H9 (cell line): ENCODE measurements around the gene ZNF576. TPM values are rescaled to one million over a fixed set of nuclear protein-coding genes. Genes with fewer than 3 reads are reported as not detected.

Experiments
- DNase-seq: peaks from one replicate; pipeline ENCODE4 v3.0.0-alpha.2; 2017
- H2AFZ ChIP-seq: one replicate; pipeline ENCODE4 v1.6.1; 2013; ENCODE audit warnings: mild to moderate bottlenecking, low read length, control low read depth, moderate library complexity
- H2AK5ac ChIP-seq: 2 replicates; pipeline ENCODE4 v1.6.1; 2013; ENCODE audit warnings: low read length, control low read depth, mixed read lengths; ENCODE audit not compliant: insufficient read length
- H2BK120ac ChIP-seq: one replicate; pipeline ENCODE4 v1.6.1; 2013; ENCODE audit warnings: low read depth, mild to moderate bottlenecking, low read length, control low read depth, inconsistent platforms; ENCODE audit not compliant: poor library complexity, severe bottlenecking
- H2BK12ac ChIP-seq: 2 replicates; pipeline ENCODE4 v1.6.1; 2013; ENCODE audit warnings: low read length, control low read depth, mixed read lengths, low read depth; ENCODE audit not compliant: insufficient read length
- H2BK15ac ChIP-seq: 2 replicates; pipeline ENCODE4 v1.6.1; 2013; ENCODE audit warnings: low read depth, low read length, control low read depth
- H2BK20ac ChIP-seq: one replicate; pipeline ENCODE4 v1.6.1; 2013; ENCODE audit warnings: low read depth, mild to moderate bottlenecking, low read length, control low read depth, inconsistent platforms; ENCODE audit not compliant: poor library complexity, severe bottlenecking
- H2BK5ac ChIP-seq: 2 replicates; pipeline ENCODE4 v1.6.1; 2013; ENCODE audit warnings: low read length, control low read depth, mixed read lengths; ENCODE audit not compliant: insufficient read length
- H3K14ac ChIP-seq: 2 replicates; pipeline ENCODE4 v1.6.1; 2013; ENCODE audit warnings: low read length, control low read depth; ENCODE audit not compliant: insufficient read depth
- H3K18ac ChIP-seq: 2 replicates; pipeline ENCODE4 v1.6.1; 2013; ENCODE audit warnings: low read depth, mild to moderate bottlenecking, mixed read lengths, low read length, control low read depth; ENCODE audit not compliant: insufficient read length
- H3K23ac ChIP-seq: 2 replicates; pipeline ENCODE4 v1.6.1; 2013; ENCODE audit warnings: low read length, control low read depth, mixed read lengths, low read depth; ENCODE audit not compliant: insufficient read length
- H3K23me2 ChIP-seq: 2 replicates; pipeline ENCODE4 v1.6.1; 2013; ENCODE audit warnings: low read depth, mild to moderate bottlenecking, mixed read lengths, low read length, control low read depth; ENCODE audit not compliant: insufficient read length, poor library complexity, severe bottlenecking
- H3K27ac ChIP-seq: 2 replicates; pipeline ENCODE4 v1.5.1; 2013; ENCODE audit warnings: low read length, control low read depth, mixed read lengths, low read depth; ENCODE audit not compliant: insufficient read length
- H3K27me3 ChIP-seq: 2 replicates; pipeline ENCODE4 v1.6.1; 2013; ENCODE audit warnings: low read length, control low read depth, inconsistent platforms; ENCODE audit not compliant: insufficient read depth
- H3K4ac ChIP-seq: 2 replicates; pipeline ENCODE4 v1.6.1; 2013; ENCODE audit warnings: low read depth, mild to moderate bottlenecking, control low read depth, inconsistent platforms, low read length, moderate library complexity
- H3K4me1 ChIP-seq: 2 replicates; pipeline ENCODE4 v1.6.1; 2013; ENCODE audit warnings: low read length, control low read depth, inconsistent platforms; ENCODE audit not compliant: insufficient read depth
- H3K4me2 ChIP-seq: 2 replicates; pipeline ENCODE4 v1.6.1; 2013; ENCODE audit warnings: low read length, control low read depth, mixed read lengths; ENCODE audit not compliant: insufficient read length, insufficient read depth
- H3K56ac ChIP-seq: 2 replicates; pipeline ENCODE4 v1.6.1; 2013; ENCODE audit warnings: low read depth, mild to moderate bottlenecking, mixed read lengths, low read length, control low read depth; ENCODE audit not compliant: insufficient read length
- H3K79me1 ChIP-seq: 2 replicates; pipeline ENCODE4 v1.6.1; 2013; ENCODE audit warnings: low read depth, mild to moderate bottlenecking, moderate library complexity, low read length, control low read depth, inconsistent platforms; ENCODE audit not compliant: insufficient read depth, poor library complexity, severe bottlenecking
- H3K79me2 ChIP-seq: 2 replicates; pipeline ENCODE4 v1.6.1; 2013; ENCODE audit warnings: low read length, control low read depth, inconsistent platforms; ENCODE audit not compliant: insufficient read depth
- H3K9ac ChIP-seq: 2 replicates; pipeline ENCODE4 v1.6.1; 2013; ENCODE audit warnings: low read length, control low read depth, mixed read lengths; ENCODE audit not compliant: insufficient read length; ENCODE audit errors: extremely low read depth
- H3K9me3 ChIP-seq: one replicate; pipeline ENCODE4 v1.6.1; 2013; ENCODE audit warnings: low read depth, low read length, inconsistent platforms; ENCODE audit not compliant: control insufficient read depth
- H3T11ph ChIP-seq: one replicate; pipeline ENCODE4 v1.6.1; 2013; ENCODE audit warnings: mild to moderate bottlenecking, low read length, control low read depth, inconsistent platforms
- H4K20me1 ChIP-seq: one replicate; pipeline ENCODE4 v1.6.1; 2013; ENCODE audit not compliant: control insufficient read depth, insufficient read length, insufficient read depth
- H4K5ac ChIP-seq: 2 replicates; pipeline ENCODE4 v1.6.1; 2013; ENCODE audit warnings: low read depth, mild to moderate bottlenecking, mixed read lengths, low read length, control low read depth; ENCODE audit not compliant: insufficient read length
- H4K8ac ChIP-seq: replicated peaks from 2 replicates; pipeline ENCODE4 v1.6.1; 2013; ENCODE audit warnings: low read length, control low read depth, mixed read lengths, low read depth; ENCODE audit not compliant: insufficient read length
- H4K91ac ChIP-seq: 2 replicates; pipeline ENCODE4 v1.6.1; 2013; ENCODE audit warnings: low read depth, mild to moderate bottlenecking, moderate library complexity, mixed read lengths, low read length, control low read depth; ENCODE audit not compliant: insufficient read length
- H3K27ac Mint-ChIP-seq, 3 experiments: 2 replicates in 2 of 3; 3 replicates in 1 of 3; pipeline ENCODE4 v1.8.0; 2020 to 2021; ENCODE audit warnings: mixed read lengths in 3 of 3, mild to moderate bottlenecking in 1 of 3, moderate library complexity in 1 of 3
- H3K27me3 Mint-ChIP-seq: 2 replicates; pipeline ENCODE4 v1.8.0; 2021; ENCODE audit warnings: low read depth, mild to moderate bottlenecking, moderate library complexity, mixed read lengths
- H3K36me3 Mint-ChIP-seq, 3 experiments: 2 replicates in 2 of 3; 3 replicates in 1 of 3; pipeline ENCODE4 v1.8.0; 2020 to 2021; ENCODE audit warnings: low read depth in 3 of 3, mixed read lengths in 3 of 3; ENCODE audit not compliant: insufficient read depth in 1 of 3
- H3K4me1 Mint-ChIP-seq, 2 experiments: 2 replicates each; pipeline ENCODE4 v1.8.0; 2020; ENCODE audit warnings: mixed read lengths in 2 of 2
- H3K4me3 Mint-ChIP-seq, 2 experiments: 2 replicates in 1 of 2; 3 replicates in 1 of 2; pipeline ENCODE4 v1.8.0; 2020 to 2021; ENCODE audit warnings: mild to moderate bottlenecking in 2 of 2, mixed read lengths in 2 of 2, moderate library complexity in 1 of 2
- H3K9me3 Mint-ChIP-seq, 2 experiments: 2 replicates in 1 of 2; 3 replicates in 1 of 2; pipeline ENCODE4 v1.8.0; 2020; ENCODE audit warnings: mild to moderate bottlenecking in 2 of 2, mixed read lengths in 2 of 2, moderate library complexity in 1 of 2
- CTCF ChIP-seq: fragments of 200-600 bp; sonication (generic); conservative IDR thresholded peaks from 3 replicates; pipeline ENCODE4 v1.8.0; 2021; ENCODE audit warnings: antibody characterized with exemption, mild to moderate bottlenecking
- WGBS: extraction: QIAGEN DNeasy Blood & Tissue Kit; methylation state at CpG from one replicate; pipeline ENCODE4 v1.1.7; 2013; ENCODE audit warnings: missing lambda C conversion rate, low lambda C conversion rate, mixed read lengths; ENCODE audit not compliant: insufficient read length; ENCODE audit errors: extremely low coverage; 5-methylcytosine and 5-hydroxymethylcytosine counted together
- total RNA-seq: library from RNA; stranded (reverse); gene quantifications from 2 replicates; pipeline ENCODE4 v1.2.1, GENCODE V29; 2021

ZNF576 gene
- total RNA-seq, 1 experiment from 2014 or later, result 19.7 TPM

- Histone ChIP-seq H3K4me2 (no peak overlapping the region), H3K4me1 (no peaks in the 10 kb centered on the region; the same call in none of the 2 replicates), H2BK5ac (no peak overlapping the region), H3K4ac (no peak overlapping the region), H3K23me2 (peaks cover 14% of the 10 kb centered on the region), H4K20me1 (no peaks in the 10 kb centered on the region), H2AFZ (no peak overlapping the region), H2BK12ac (no peak overlapping the region), H3K23ac (no peak overlapping the region), H4K5ac (no peak overlapping the region), H3K27ac (no peak overlapping the region), H3K79me2 (no peaks in the 10 kb centered on the region), H4K8ac (no peak overlapping the region), H3K9me3 (no peaks in the 10 kb centered on the region), H3K18ac (no peak overlapping the region), H3K9ac (no peak overlapping the region), H3K56ac (no peak overlapping the region), H3T11ph (no peak overlapping the region), H3K79me1 (no peaks in the 10 kb centered on the region), H4K91ac (no peak overlapping the region), H2AK5ac (no peak overlapping the region), H3K14ac (no peak overlapping the region), H3K27me3 (no peaks in the 10 kb centered on the region), H2BK15ac (no peak overlapping the region), H2BK20ac (no peak overlapping the region), H2BK120ac (no peak overlapping the region)
- H3K4me1 Mint-ChIP-seq, result peaks cover 25 to 40% of the 10 kb centered on the region in 2 experiments
- peaks cover 6% of the 10 kb centered on the region for H3K27me3 Mint-ChIP-seq
- TF ChIP-seq CTCF, result no peak
- no peak overlapping the region for H3K4me3 Mint-ChIP-seq
- whole genome bisulfite sequencing, result no CpG with 5 or more reads among the region's 4 CpGs
- H3K27ac Mint-ChIP-seq, result no peak overlapping the region
- no peak for DNase-seq
- peaks cover 11 to 26% (median 13%) of the 10 kb centered on the region in 3 experiments; a peak in 6 of 7 replicates for H3K36me3 Mint-ChIP-seq
- H3K9me3 Mint-ChIP-seq, result no peaks in the 10 kb centered on the region; a peak in 1 of 5 replicates
Observed at GRCh38 chr19:43622070-43622469, 25.7 kb downstream of the ZNF576 start.
